ENCODE data around the gene ARMC2. TPM values are rescaled to one million over a fixed set of nuclear protein-coding genes. Genes with fewer than 3 reads are reported as not detected.
A peak's percentile ranks its signal among the peaks of the same experiment; 100 is the strongest.
"Not testable (repeated sequence)": the region's sequence is repeated elsewhere in the genome, so short reads cannot be mapped to it uniquely, and the experiment has no call there.

ARMC2 gene
- polyA plus RNA-seq, 3 donors from 2014 or later: 4.0 to 8.5 (median 4.2) TPM

DNA sequence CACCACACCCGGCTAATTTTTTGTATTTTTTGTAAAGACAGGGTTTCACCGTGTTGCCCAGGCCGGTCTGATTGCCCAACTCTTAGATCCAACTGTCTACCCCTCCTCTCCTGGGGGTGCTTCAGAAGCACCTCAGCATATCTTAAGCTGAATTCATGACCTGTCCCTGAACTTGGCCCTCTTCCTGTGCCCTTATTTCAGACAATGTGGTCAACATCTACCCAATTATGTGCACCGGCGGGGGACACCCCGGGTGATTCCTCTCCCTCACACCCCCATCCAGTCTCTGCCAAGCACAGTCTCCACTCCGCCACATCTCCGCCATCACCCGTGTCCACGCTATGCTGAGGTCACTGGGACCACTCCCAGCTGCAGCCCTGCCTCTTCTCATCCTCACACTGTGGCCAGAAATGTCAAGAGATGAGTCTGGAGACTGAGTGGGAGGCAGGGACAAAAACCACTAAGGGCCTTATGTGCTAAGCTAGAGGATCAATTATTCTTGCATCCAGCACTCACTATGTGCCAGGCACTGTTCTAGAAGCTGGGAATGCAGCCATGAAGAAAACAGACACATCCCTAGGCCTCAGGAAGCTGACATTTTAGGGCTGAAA is 111.9 kb downstream of the ARMC2 start:
- peak overlapping the region in 2 of 5 donors; percentile 19 to 70 for H3K4me3 Mint-ChIP-seq
- peaks cover 28 to 41% of the 10 kb centered on the region in 2 donors for H3K4me1 Mint-ChIP-seq
- peaks cover 1 to 5% (median 3%) of the 10 kb centered on the region in 3 donors for H3K27me3 Mint-ChIP-seq (ENCODE audit: low read depth in 3 of 3)
- peak overlapping the region in 3 of 6 donors; percentile 12 to 80 (median 36) for H3K27ac Mint-ChIP-seq
- peaks cover 0 to 13% (median 6%) of the 10 kb centered on the region in 3 donors for H3K36me3 Mint-ChIP-seq
- no peak for DNase-seq
- no peaks in the 10 kb centered on the region for H3K9me3 Mint-ChIP-seq

DNA sequence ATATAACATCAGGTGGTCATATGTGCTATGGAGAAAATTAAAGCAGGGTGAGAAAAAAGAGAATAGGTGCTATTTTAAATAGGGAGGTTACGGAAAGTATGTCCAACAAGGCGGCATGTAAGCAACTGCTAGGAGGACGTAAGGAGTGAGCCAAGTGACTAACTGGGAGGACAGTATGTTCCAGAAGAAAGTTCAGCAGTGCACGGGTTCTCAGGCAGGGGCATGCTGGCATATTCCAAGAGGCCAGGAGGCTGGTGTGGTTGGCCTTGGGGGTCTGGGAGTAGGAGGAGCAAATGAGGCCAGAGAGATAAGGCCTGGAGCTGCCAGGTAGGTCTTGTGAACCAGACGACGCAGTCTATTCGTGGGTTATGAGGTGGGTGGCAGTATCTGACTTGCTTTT is 112.4 kb downstream of the ARMC2 start:
- peak overlapping the region in 2 of 6 donors; percentile 80 to 81 for H3K27ac Mint-ChIP-seq
- peaks cover 0 to 15% (median 6%) of the 10 kb centered on the region in 3 donors for H3K36me3 Mint-ChIP-seq
- no peak for DNase-seq
- peaks cover 1 to 5% (median 3%) of the 10 kb centered on the region in 3 donors for H3K27me3 Mint-ChIP-seq (ENCODE audit: low read depth in 3 of 3)
- no peaks in the 10 kb centered on the region for H3K9me3 Mint-ChIP-seq
- no peak overlapping the region for H3K4me3 Mint-ChIP-seq
- H3K4me1 Mint-ChIP-seq: peaks cover 23 to 41% of the 10 kb centered on the region in 2 donors

DNA sequence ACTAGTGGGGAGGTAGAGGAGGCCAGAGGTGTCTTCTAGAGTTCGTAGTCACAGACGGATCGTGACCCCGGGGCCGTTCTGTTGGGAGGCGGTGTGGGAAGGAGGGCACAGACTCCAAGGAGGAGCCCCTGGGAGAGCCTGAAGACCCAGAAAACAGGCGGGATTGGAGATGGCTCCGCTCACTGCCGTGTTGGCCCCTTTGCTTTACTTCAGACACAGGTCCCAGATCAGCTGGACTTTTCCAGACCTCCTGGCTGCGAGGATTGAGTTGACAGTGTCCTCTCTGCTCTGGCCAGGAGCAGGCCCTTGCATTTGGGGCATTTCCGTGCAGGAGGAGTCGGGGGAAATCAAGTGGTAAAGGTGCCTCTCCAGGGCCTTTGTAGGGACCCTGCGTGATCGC is 112.9 kb downstream of the ARMC2 start:
- Mint-ChIP-seq H3K4me3 (no peak overlapping the region), H3K36me3 (peaks cover 0 to 15% (median 6%) of the 10 kb centered on the region in 3 donors), H3K27me3 (ENCODE audit: low read depth in 3 of 3) (peaks cover 1 to 5% (median 3%) of the 10 kb centered on the region in 3 donors), H3K27ac (peak overlapping the region in 1 of 6 donors; percentile 81), H3K9me3 (no peaks in the 10 kb centered on the region), H3K4me1 (peaks cover 21 to 40% of the 10 kb centered on the region in 2 donors)
- DNase-seq: no peak

DNA sequence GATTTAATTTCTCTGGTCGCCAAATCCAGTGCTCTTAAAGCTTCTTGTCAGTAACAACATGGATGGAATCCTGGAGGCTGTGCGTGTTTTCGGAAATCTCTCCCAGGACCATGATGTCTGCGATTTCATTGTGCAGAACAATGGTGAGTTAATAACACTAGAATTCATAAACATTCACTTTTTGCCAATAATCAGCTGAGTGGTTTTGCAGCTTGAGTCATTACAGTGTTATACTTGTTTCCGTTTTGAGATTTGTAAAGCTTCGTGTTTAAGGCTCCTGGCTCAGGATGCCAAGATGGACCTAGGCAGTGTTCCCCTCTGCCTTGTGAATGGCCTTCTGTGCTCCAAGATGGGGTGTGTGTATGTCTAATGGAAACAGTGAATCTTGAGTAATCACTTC is 113.8 kb downstream of the ARMC2 start:
- Mint-ChIP-seq H3K27ac (no peak overlapping the region), H3K4me3 (no peak overlapping the region), H3K36me3 (peaks cover 0 to 15% (median 6%) of the 10 kb centered on the region in 3 donors), H3K9me3 (no peaks in the 10 kb centered on the region), H3K27me3 (ENCODE audit: low read depth in 3 of 3) (peaks cover 1 to 8% (median 3%) of the 10 kb centered on the region in 3 donors), H3K4me1 (peaks cover 30 to 45% of the 10 kb centered on the region in 2 donors)
- no peak for DNase-seq

DNA sequence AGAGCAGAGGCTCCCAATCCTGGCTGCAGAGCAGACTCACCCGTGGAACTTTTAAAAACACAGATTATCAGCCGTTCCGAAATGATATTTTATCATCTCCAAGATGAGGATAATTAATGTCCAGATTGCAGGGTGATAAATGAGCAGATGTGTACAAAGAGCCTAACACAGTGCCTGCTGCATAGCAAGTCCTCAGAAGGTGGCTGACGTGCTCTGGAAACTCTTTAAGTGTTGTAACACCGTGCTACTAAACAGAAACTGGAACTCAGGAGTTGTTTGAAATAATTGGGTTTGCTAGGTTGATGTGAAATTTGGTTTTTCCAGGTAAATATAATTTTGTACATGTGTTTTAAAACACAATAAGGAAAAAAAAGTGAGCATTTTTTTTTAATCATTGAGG is 118.0 kb downstream of the ARMC2 start:
- no peaks in the 10 kb centered on the region for H3K9me3 Mint-ChIP-seq
- peak overlapping the region in 5 of 6 donors; percentile 40 to 86 (median 80) for H3K27ac Mint-ChIP-seq
- H3K27me3 Mint-ChIP-seq (ENCODE audit: low read depth in 3 of 3): peaks cover 1 to 5% (median 3%) of the 10 kb centered on the region in 3 donors
- no peak for DNase-seq
- peaks cover 0 to 9% (median 0%) of the 10 kb centered on the region in 3 donors for H3K36me3 Mint-ChIP-seq
- H3K4me1 Mint-ChIP-seq: peaks cover 42 to 59% of the 10 kb centered on the region in 2 donors
- peak overlapping the region in 4 of 5 donors; percentile 2 to 53 (median 30) for H3K4me3 Mint-ChIP-seq

DNA sequence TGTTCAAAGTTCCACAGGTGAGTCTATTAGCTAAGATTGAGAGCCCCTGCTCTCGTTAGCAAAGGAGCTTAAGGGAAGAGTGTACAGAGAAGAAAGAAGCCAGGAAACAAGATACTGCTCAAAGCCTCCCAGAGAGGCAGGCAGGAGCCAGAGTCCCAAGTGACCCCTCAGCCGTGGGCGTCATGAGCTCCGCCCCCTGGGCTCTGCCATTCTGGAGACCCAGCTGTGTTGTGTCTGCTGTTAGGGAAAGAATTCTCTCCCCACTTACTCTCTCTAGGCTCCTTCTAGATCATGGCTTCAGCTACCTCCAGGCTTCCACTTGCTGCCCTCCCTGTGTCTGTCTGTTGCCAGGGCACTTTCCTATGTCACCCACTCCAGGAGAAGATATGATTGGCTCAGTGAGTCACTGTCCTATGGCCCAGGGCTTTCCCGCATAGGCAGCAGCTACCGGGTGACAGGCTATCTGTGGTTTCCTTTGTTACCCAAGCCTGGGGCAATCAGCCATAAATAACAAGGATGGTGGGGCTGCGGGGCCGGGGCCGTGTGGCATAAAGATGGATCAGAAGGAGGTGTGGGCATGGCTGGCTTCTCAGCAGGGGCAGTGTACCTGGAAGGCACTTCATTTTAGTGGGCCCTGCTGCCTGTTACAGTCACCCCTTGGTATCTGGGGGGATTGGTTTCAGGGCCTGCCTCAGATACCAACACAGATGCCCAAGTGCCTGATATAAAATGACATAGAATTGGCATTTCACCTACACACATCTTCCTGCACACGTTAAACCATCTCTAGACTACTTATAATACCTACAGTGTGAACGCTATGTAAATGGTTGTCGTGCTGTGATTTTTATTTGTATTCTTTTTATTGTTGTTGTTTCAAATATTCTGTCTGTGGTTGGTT is 118.9 kb downstream of the ARMC2 start:
- Mint-ChIP-seq H3K4me1 (peaks cover 49 to 68% of the 10 kb centered on the region in 2 donors), H3K4me3 (peak overlapping the region; percentile 56 to 79 (median 69)), H3K27me3 (ENCODE audit: low read depth in 3 of 3) (peaks cover 0 to 5% (median 3%) of the 10 kb centered on the region in 3 donors), H3K27ac (peak overlapping the region; percentile 25 to 86 (median 78)), H3K36me3 (peaks cover 0 to 8% (median 0%) of the 10 kb centered on the region in 3 donors), H3K9me3 (no peaks in the 10 kb centered on the region)
- DNase-seq: peak; percentile 59 to 69 (median 67)

DNA sequence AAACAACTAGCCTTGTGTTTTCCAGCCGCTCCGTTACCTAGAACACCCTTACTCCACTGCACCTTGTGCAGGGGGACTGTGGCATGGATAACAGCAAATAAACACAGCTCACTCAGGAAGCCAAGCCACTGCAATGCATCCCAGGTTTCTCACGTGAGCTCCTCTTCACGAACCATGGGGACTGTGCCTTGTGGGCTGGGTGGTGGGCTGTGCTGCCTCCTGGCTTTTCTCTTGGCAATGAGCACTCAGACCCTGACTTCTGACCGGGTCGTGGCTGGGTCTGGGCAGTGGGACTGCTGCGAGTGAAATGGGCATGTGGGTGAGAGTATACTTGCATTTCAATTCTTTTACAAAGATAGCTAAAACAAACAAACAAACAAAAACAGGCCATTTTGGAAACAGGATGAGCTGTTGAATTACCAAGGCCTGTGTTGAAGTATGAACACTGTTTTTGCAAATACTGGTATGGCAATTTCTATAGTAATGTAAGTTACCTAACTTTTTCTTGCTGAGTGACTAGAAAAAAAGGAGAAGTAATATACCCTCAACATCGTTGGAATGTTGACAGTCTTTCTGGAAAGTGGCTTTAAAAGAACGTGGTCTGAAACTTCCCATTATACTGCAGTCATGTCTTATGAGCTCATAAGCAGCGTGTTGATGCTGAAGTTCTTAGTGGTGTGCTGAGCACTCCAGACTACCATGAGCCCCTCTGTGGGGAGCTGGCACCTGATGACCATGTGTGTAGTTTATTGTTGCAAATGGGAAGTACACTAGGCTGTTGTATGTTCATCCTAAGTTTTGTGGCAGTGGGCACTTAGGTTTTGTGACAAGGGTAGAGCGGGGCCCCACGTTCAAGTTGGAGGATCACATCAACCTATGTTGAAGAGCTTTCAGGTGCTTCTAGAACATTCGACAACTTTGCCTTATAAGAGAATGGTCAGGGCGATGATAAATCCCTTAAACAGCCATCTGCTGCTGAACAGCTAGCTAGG is 120.4 kb downstream of the ARMC2 start:
- Mint-ChIP-seq H3K36me3 (peaks cover 0 to 4% (median 3%) of the 10 kb centered on the region in 3 donors), H3K27ac (peak overlapping the region in 2 of 6 donors; percentile 13 to 78), H3K27me3 (ENCODE audit: low read depth in 3 of 3) (peaks cover 0 to 5% (median 3%) of the 10 kb centered on the region in 3 donors), H3K9me3 (no peaks in the 10 kb centered on the region), H3K4me3 (peak overlapping the region in 1 of 5 donors; percentile 56), H3K4me1 (peaks cover 55 to 73% of the 10 kb centered on the region in 2 donors)
- DNase-seq: no peak

DNA sequence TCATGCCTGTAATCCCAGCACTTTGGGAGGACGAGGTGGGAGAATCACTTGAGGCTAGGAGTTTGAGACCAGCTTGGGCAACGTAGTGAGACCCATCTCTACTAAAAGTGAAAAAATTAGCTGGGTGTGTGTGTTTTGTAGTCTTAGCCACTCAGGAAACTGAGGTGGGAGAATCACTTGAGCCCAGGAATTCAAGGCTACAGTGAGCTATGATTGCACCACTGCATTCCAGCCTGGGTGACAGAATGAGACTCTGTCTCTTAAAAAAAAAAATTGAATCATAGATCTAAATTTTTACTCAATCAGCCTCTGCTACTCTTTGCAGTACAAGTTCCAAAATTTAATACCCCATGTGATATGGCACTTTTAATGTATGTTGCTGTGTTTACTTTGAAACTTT is 121.6 kb downstream of the ARMC2 start:
- Mint-ChIP-seq H3K27ac (peak overlapping the region in 4 of 6 donors; percentile 28 to 66 (median 45)), H3K36me3 (peaks cover 0 to 4% (median 4%) of the 10 kb centered on the region in 3 donors), H3K9me3 (no peaks in the 10 kb centered on the region), H3K27me3 (ENCODE audit: low read depth in 3 of 3) (peaks cover 0 to 4% (median 3%) of the 10 kb centered on the region in 3 donors), H3K4me1 (peaks cover 55 to 73% of the 10 kb centered on the region in 2 donors), H3K4me3 (peak overlapping the region in 2 of 5 donors; percentile 17 to 46)
- DNase-seq: no peak

DNA sequence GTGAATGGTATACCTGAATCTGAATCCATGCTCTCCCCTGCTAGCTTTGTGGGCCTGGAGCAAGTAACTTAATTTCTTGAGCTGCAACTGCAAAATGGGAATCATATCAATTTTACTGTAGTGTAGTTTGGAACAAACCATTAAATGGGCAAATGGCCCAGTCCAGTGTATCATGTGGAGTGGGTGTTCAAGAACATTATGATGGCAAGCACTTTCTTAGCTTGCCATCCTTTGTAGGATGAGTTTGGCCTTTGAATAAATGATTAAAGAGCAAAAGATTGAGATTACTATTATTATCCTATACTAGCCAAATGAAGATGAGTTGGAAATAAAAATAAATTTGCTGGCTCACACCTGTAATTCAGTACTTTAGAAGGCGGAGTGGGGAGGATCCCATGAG is 126.0 kb downstream of the ARMC2 start:
- no peak overlapping the region for H3K4me3 Mint-ChIP-seq
- DNase-seq: no peak
- peak overlapping the region in 1 of 6 donors; percentile 9 for H3K27ac Mint-ChIP-seq
- peaks cover 11 to 21% (median 19%) of the 10 kb centered on the region in 3 donors for H3K36me3 Mint-ChIP-seq
- peaks cover 0 to 9% (median 4%) of the 10 kb centered on the region in 6 donors for H3K9me3 Mint-ChIP-seq
- peaks cover 0 to 2% (median 2%) of the 10 kb centered on the region in 3 donors for H3K27me3 Mint-ChIP-seq (ENCODE audit: low read depth in 3 of 3)
- peaks cover 26 to 39% of the 10 kb centered on the region in 2 donors for H3K4me1 Mint-ChIP-seq

DNA sequence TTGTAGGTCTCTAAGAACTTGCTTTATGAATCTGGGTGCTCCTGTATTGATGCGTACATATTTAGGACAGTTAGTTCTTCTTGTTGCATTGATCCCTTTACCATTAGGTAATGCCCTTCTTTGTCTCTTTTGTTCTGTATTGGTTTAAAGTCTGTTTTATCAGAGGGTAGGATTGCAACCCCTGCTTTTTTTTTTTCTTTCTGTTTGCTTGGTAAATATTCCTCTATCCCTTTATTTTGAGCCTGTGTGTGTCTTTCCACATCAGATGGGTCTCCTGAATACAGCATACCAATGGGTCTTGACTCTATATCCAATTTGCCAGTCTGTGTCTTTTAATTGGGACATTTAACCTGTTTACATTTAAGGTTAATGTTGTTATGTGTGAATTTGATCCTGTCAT is 130.4 kb downstream of the ARMC2 start:
- H3K4me3 Mint-ChIP-seq; DNase-seq; H3K27me3 Mint-ChIP-seq (ENCODE audit: low read depth in 3 of 3); H3K27ac Mint-ChIP-seq; H3K4me1 Mint-ChIP-seq: not testable (repeated sequence)
- H3K36me3 Mint-ChIP-seq: peaks cover 16 to 40% (median 23%) of the 10 kb centered on the region in 3 donors
- peaks cover 0 to 10% (median 4%) of the 10 kb centered on the region in 6 donors for H3K9me3 Mint-ChIP-seq

DNA sequence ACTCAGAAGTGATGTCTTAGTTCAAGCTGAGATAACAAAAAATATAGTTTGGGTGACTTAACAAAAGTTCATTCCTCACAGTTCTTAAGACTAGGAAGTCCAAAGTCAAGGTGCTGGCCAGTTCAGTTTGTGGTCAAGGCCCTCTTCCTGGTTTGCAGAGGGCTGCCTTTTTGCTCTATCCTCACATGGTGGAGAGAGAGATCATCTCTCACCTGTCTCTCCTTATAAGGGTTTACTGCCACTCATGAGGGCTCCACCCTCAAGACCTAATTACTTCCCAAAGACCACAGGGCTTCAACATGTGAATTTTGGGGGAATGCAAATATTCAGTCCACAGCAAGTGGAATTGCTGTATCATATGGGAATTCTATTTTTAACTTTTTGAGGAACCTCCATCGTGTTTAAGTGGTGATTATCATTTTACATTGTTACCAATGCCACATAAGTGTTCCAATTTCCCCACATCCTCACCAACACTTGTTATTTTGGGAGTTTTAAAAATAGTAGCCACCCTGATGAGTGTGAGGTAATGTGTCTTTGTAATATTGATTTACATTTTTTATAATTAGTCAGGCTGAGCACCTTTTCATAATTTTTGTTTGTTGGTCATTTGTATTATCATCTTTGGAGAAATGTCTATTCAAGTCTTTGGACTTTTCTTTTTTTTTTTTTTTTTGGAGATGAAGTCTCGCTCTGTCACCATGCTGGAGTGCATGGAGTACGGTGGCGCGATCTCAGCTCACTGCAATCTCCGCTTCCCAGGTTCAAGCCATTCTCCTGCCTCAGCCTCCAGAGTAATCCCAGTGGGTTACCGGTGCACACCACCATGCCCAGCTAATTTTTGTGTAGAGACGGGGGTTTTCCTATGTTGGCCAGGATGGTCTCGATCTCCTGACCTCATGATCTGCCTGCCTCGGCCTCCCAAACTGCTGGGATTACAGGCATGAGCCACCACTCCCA is 134.2 kb downstream of the ARMC2 start:
- H3K27me3 Mint-ChIP-seq (ENCODE audit: low read depth in 3 of 3): peaks cover 0 to 9% (median 0%) of the 10 kb centered on the region in 3 donors
- no peak for DNase-seq
- H3K4me3 Mint-ChIP-seq: no peak overlapping the region
- peaks cover 3 to 8% of the 10 kb centered on the region in 2 donors for H3K4me1 Mint-ChIP-seq
- H3K36me3 Mint-ChIP-seq: peaks cover 20 to 54% (median 30%) of the 10 kb centered on the region in 3 donors
- peaks cover 0 to 5% (median 0%) of the 10 kb centered on the region in 6 donors for H3K9me3 Mint-ChIP-seq
- no peak overlapping the region for H3K27ac Mint-ChIP-seq

DNA sequence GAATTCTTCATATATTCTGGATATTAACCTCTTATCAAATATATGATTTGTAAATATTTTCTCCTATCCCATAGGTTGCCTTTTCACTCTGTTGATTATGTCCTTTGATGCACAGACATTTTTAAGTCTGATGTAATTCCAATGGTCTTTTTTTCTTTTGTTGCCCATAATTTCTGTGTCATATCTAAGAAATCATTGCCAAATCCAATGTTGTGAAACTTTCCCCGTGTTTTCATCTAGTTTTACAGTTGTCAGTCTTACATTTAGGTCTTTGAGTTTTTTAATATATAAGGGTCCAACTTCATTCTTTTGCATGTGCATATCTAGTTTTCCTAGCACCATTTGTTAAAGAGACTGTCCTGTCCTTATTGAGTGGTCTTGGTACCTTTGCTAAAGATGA is 134.9 kb downstream of the ARMC2 start:
- H3K4me1 Mint-ChIP-seq: peaks cover 5 to 6% of the 10 kb centered on the region in 2 donors
- H3K27ac Mint-ChIP-seq: peak overlapping the region in 1 of 6 donors; percentile 4
- H3K27me3 Mint-ChIP-seq (ENCODE audit: low read depth in 3 of 3): peaks cover 0 to 9% (median 0%) of the 10 kb centered on the region in 3 donors

More for the DNA sequence above, 134.9 kb downstream of the ARMC2 start:
- Mint-ChIP-seq H3K9me3 (peaks cover 0 to 1% (median 0%) of the 10 kb centered on the region in 6 donors), H3K4me3 (no peak overlapping the region), H3K36me3 (peaks cover 19 to 54% (median 33%) of the 10 kb centered on the region in 3 donors)
- DNase-seq: no peak
